WI38 (cell line): ENCODE results near the gene PAX5.

Experiments used
- H3K4me3 ChIP-seq: 2 replicates; pipeline ENCODE4 v1.5.1; 2011; ENCODE audit warnings: low read depth, mild to moderate bottlenecking, control low read depth, low read length
- CTCF ChIP-seq: IDR thresholded peaks from 2 replicates; pipeline ENCODE4 v1.5.1; 2012; ENCODE audit warnings: low read depth, mild to moderate bottlenecking, control low read depth, low read length

PAX5 gene

GRCh38 chr9:36961051-36961450 is 73.0 kb downstream of the PAX5 start:
- TF ChIP-seq CTCF = no peak

GRCh38 chr9:36960575-36960955 is 73.5 kb downstream of the PAX5 start:
- H3K4me3 ChIP-seq = no peak overlapping the region
- TF ChIP-seq CTCF = no peak

More at GRCh38 chr9:36961051-36961450, 73.0 kb downstream of the PAX5 start:
- H3K4me3 ChIP-seq = no peak overlapping the region

- no peak overlapping the region for H3K4me3 ChIP-seq
- no peak for TF ChIP-seq CTCF
Observed at GRCh38 chr9:36959681-36960574, 74.1 kb downstream of the PAX5 start.

- H3K4me3 ChIP-seq = no peak overlapping the region
Observed at GRCh38 chr9:36956908-36957307, 77.2 kb downstream of the PAX5 start.

GRCh38 chr9:36950389-36950788 is 83.7 kb downstream of the PAX5 start:
- no peak overlapping the region for H3K4me3 ChIP-seq
- no peak for TF ChIP-seq CTCF

More at GRCh38 chr9:36956908-36957307, 77.2 kb downstream of the PAX5 start:
- no peak for TF ChIP-seq CTCF

- H3K4me3 ChIP-seq = no peak overlapping the region
- TF ChIP-seq CTCF = no peak
Observed at GRCh38 chr9:36949466-36949865, 84.6 kb downstream of the PAX5 start.

GRCh38 chr9:36948051-36948450 is 86.0 kb downstream of the PAX5 start:
- no peak for TF ChIP-seq CTCF

More at GRCh38 chr9:36948051-36948450, 86.0 kb downstream of the PAX5 start:
- H3K4me3 ChIP-seq = no peak overlapping the region
